Cardiac ventricle fibroblast (primary cell): ENCODE data around the gene MROH2A. TPM values are rescaled to one million over a fixed set of nuclear protein-coding genes. Genes with fewer than 3 reads are reported as not detected.

Experiments used
- total RNA-seq: library from RNA; depleted of rRNA; stranded (reverse); fragments of >200 nt; gene quantifications from 2 replicates; pipeline ENCODE4 v1.2.3, GENCODE V29; 2015

MROH2A gene, protein sequence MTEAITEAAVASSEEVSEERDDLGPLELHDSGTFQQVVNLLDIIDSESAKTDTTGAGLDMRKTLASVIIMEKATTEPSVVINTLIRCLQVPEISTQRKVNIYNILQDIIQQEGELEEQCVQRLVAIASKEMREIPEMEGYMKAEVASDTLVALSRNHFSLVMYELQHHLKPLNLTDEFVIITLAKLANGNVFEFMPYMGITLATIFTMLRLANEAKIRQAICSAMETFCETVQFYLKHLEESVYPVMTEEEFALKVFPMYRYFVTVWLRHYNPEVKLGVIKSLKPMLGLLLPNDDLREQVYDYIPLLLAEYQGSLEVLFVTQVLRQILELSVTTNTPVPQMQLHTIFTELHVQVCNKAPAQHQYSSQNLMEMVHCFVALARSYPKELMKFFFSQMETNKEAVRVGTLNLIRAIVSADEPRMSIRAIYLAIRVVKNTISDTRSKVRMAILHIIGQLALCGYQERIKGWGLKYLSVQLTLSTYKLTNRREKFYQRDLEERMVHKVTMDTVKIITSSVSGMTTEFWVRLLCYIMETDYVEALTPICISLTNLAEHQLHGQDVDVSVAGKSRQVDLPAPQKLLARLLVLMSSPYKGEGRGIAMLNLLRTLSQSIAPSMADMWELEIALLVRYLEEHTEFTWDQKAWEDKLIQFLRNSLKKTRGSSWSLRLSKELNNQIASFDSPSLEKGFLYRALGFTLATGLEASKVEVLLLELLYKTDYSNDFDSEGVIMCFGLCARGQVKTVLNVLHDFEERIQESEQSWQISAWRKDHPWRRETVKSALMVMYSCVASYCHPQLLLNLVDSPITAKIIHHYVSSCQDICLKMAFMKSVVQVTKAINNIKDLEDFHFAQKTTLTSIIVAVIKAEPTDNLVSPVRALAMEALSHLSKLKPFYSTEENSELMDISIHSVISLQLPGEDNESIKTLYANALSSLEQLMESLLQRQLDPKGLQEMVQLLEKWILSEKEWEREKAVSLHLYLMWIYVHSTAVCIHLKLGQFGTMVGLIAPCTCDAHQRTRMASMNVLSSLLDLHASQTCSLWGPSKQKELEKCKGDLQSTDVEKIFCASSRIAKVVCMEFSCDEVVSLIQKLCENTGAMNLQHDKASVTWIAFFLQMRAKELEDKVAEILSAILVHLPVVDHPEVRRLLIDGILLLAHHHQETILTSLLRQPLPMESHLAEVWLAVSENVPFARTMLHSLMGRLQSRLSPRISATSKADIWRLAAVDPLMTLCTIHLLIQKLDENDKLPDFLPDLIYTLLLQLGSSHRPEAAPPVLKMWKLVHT (N-terminal part only)
- not detected in 2 replicates for total RNA-seq

DNA sequence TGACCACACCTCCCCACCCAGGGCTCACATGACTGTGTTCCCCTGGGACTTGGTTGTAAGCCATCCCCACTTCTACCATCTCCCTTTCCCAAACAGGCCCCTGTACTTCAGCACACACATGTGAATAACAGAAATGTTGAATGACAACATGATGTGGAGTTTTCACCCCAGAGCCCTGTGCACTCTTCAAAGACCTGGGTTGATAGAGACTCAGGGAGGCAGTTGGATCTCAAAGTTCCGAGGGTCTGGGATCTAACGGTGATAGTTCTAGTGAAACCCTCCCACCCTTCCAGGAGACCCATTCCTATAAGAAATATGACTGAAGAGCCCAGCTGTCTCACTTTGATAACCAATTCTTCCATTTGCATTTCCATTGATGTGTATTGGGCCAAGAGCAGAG, at the start of gene MROH2A:
TSS of gene MROH2A (plus strand) at position 301 of the 400 bp plus-strand sequence. CDS start 1,029 bp downstream, outside the sequence.

DNA sequence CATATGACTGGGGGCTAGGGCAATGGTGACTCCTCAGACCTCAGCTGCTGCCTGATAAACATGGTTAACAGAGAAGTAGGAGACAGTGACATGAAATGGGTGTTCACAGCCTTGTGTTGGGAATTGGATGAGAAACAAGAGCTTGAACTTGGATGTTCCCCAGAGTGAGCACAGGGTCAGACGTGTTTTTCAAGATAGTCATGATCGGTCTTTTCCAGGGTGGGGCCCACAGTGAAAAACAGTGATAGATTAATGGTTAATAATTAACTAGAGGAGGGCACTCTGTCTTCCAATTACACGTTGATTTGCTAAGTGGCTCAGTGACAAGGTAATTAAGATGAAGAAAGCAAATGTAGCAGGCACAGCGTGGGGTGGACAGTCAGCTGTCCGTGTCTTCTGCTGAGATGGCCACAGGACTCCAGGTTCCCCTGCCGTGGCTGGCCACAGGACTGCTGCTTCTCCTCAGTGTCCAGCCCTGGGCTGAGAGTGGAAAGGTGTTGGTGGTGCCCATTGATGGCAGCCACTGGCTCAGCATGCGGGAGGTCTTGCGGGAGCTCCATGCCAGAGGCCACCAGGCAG, 49.3 kb upstream of the MROH2A start, which contains the start of gene UGT1A3:
TSS of gene UGT1A3 (plus strand) at position 320 of the 579 bp plus-strand sequence. CDS start at position 405, 85 bp downstream.

DNA sequence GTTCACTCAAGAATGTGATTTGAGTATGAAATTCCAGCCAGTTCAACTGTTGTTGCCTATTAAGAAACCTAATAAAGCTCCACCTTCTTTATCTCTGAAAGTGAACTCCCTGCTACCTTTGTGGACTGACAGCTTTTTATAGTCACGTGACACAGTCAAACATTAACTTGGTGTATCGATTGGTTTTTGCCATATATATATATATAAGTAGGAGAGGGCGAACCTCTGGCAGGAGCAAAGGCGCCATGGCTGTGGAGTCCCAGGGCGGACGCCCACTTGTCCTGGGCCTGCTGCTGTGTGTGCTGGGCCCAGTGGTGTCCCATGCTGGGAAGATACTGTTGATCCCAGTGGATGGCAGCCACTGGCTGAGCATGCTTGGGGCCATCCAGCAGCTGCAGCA, 18.1 kb upstream of the MROH2A start, which contains the start of gene UGT1A1:
TSS of gene UGT1A1 (plus strand) at position 228 of the 400 bp plus-strand sequence. CDS start at position 246, 18 bp downstream.

DNA sequence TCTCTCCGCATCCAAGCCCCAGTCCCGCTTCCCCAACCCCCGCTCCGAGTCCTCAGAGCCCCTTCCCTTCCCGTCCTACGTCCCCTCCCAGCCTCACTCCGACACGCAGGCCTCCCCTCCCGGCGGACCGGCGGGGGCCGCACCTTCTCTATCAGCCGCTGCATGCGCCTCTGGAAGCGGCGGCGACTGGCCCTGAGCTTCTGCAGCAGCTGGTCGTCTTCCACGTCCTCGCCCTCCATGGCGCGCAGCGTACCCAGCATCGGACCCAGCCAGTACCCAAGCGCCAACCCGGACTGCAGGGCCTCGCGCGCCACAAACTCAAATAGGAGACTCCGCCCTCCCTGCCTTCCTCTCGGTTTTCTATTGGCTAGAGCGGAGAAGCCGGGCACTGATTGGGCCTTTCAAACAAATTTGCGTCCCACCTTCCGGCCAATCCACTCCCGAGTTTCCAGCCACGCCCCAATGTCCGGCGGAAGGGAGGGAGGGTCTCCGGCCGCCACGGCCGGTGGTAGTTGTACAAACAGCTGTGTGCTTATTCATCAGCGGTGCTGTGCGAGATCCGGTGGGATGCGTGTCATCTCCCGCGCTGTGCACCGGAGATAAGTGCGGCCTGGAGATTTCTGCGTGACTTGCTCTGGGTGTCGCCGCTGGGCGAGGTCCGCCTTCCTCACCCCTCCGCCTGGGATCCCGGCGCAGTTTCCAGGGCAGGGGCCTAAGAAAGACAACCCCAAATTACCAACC, 76.3 kb downstream of the MROH2A start, which contains the start of gene HJURP:
TSS of gene HJURP (minus strand) at position 295 of the 741 bp plus-strand sequence. CDS start at position 260, 35 bp downstream.

DNA sequence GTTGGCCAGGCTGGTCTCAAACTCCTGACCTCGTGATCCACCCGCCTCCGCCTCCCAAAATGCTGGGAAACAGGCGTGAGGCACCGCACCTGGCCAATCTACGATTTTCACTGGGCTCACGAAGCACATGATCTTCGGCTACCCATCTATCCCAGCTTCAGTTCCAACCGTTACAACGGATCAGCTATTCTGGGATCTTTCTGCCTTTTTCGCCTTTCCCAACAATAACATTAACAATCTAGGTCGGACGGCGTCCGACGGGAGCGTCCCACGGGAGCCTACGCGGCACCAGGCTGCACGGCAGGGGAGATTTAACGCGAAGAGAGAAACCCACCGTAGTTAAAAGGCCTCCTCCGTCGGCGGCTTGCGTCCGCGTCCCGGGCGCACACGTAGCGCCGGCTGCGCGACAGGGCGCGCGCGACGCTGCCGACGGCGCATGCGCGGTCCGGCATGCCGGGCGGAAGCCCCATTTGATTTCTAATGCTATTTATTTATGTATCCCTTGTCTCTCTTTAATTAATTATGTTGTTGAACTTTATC, 89.9 kb downstream of the MROH2A start, which contains the start of gene MSL3B:
TSS of gene MSL3B (minus strand) at position 394 of the 540 bp plus-strand sequence.

Other genes starting within 250 kb of the MROH2A start
- 29.2 and 33.7 TPM in 2 replicates for gene USP40, start 211.5 kb upstream of the MROH2A start, total RNA-seq
- gene UGT1A8, start 160.7 kb upstream of the MROH2A start, total RNA-seq: not detected in 2 replicates
- gene UGT1A10, start 141.9 kb upstream of the MROH2A start, total RNA-seq: not detected in 2 replicates
- not detected in 2 replicates for gene UGT1A9, start 106.4 kb upstream of the MROH2A start, total RNA-seq
- not detected in 2 replicates for gene UGT1A7, start 96.4 kb upstream of the MROH2A start, total RNA-seq
- not detected in 2 replicates for gene UGT1A6, start 85.4 kb upstream of the MROH2A start, total RNA-seq
- not detected in 2 replicates for gene UGT1A5, start 65.4 kb upstream of the MROH2A start, total RNA-seq
- 0.34 TPM in 1 of 2 replicates, not detected in the other for gene UGT1A4, start 59.6 kb upstream of the MROH2A start, total RNA-seq
- not detected in 2 replicates for gene UGT1A3, start 49.3 kb upstream of the MROH2A start, total RNA-seq
- not detected in 2 replicates for gene UGT1A1, start 18.1 kb upstream of the MROH2A start, total RNA-seq
- 2.6 and 3.9 TPM in 2 replicates for gene HJURP, start 76.2 kb downstream of the MROH2A start, total RNA-seq
- not detected in 2 replicates for gene TRPM8, start 139.0 kb downstream of the MROH2A start, total RNA-seq